Immature natural killer cell (primary cell): Measurements from ENCODE around the gene SPINT2. TPM values are rescaled to one million over a fixed set of nuclear protein-coding genes. Genes with fewer than 3 reads are reported as not detected.

Experiments used
- DNase-seq, 3 donors: peaks; one replicate each; pipeline ENCODE4 v3.0.0; 2022; ENCODE audit warnings: mixed read lengths in 1 of 3
- H3K27ac Mint-ChIP-seq, 6 donors: one replicate each; pipeline ENCODE4 v1.8.0; 2020; ENCODE audit warnings: mixed read lengths in 6 of 6, mild to moderate bottlenecking in 5 of 6, inconsistent platforms in 4 of 6, moderate library complexity in 3 of 6
- H3K27me3 Mint-ChIP-seq, 3 donors: one replicate each; pipeline ENCODE4 v1.8.0; 2020 to 2021; ENCODE audit warnings: low read depth in 3 of 3, mild to moderate bottlenecking in 3 of 3, mixed read lengths in 3 of 3, moderate library complexity in 3 of 3, inconsistent platforms in 1 of 3
- H3K36me3 Mint-ChIP-seq, 3 donors: one replicate each; pipeline ENCODE4 v1.8.0; 2020; ENCODE audit warnings: mixed read lengths in 3 of 3, inconsistent platforms in 2 of 3, mild to moderate bottlenecking in 2 of 3
- H3K4me1 Mint-ChIP-seq, 2 donors: one replicate each; pipeline ENCODE4 v1.8.0; 2020; ENCODE audit warnings: inconsistent platforms in 2 of 2, mild to moderate bottlenecking in 2 of 2, mixed read lengths in 2 of 2, moderate library complexity in 1 of 2
- H3K4me3 Mint-ChIP-seq, 5 donors: one replicate each; pipeline ENCODE4 v1.8.0; 2020; ENCODE audit warnings: mild to moderate bottlenecking in 5 of 5, mixed read lengths in 5 of 5, inconsistent platforms in 3 of 5, moderate library complexity in 3 of 5
- H3K9me3 Mint-ChIP-seq, 6 donors: one replicate each; pipeline ENCODE4 v1.8.0; 2020; ENCODE audit warnings: mild to moderate bottlenecking in 6 of 6, mixed read lengths in 6 of 6, inconsistent platforms in 4 of 6, moderate library complexity in 3 of 6
- polyA plus RNA-seq, 3 donors: library from polyadenylated mRNA; unstranded; fragments of 300-500 nt; fragmentation: Illumina TruSeq; gene quantifications; one replicate each; pipeline ENCODE4 v1.2.3, GENCODE V29; 2021

The SPINT2 gene
- polyA plus RNA-seq, 3 donors from 2014 or later = 4.3 to 29.1 (median 22.4) TPM

DNA sequence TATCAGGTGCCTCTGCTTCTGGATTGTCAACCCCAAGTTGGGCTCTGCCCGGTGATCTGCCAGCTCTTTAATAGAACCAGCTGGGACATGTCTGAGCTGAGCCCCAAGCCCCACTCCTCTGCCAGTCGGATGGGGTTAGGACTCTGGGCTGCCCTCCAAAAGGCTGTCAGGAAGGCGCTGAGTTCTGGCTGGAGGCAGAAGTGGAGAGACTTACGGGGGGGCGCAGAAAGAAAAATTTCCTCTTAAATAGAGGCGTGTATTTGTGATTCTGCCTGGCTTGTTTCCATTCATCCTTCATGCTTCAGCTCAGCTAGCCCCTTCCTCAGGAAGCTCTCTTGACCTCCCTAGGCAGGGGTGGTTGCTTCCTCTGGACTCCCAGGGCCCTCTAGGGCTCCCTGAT lies 54.3 kb downstream of the SPINT2 start:
- Mint-ChIP-seq H3K36me3 (no peaks in the 10 kb centered on the region), H3K4me3 (peak overlapping the region; percentile 26 to 76 (median 69)), H3K9me3 (no peaks in the 10 kb centered on the region), H3K27ac (peak overlapping the region in 2 of 6 donors; percentile 21 to 49), H3K27me3 (peaks cover 4 to 10% (median 6%) of the 10 kb centered on the region in 3 donors), H3K4me1 (peaks cover 39 to 41% of the 10 kb centered on the region in 2 donors)
- DNase-seq = no peak

DNA sequence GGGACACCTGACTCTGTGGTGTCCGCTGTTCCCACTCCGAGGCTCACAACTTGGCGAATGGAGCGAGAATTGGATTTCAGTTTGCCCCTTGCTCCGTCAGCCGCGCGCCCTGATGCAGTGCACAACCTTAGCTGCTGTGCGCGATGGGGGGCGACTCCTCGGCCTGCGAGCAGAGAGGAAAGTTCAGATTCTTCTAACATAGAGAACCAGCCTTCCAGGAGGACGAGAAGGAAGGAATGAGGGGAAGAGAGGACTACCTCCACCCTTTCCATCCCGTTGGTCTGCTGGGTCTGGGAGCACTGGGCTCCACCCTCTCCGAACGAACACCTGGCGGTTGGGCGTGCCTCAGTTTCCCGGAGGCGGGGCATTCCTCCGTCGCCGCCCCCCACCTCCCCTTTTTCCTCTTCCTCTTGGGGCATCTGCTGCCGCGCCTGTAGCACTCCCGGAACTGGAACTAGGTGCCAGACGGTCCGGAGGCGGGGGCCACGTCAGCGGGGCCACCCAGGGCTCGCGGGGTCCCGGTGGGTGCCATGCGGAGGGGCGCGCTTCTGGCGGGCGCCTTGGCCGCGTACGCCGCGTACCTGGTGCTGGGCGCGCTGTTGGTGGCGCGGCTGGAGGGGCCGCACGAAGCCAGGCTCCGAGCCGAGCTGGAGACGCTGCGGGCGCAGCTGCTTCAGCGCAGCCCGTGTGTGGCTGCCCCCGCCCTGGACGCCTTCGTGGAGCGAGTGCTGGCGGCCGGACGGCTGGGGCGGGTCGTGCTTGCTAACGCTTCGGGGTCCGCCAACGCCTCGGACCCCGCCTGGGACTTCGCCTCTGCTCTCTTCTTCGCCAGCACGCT lies 55.3 kb downstream of the SPINT2 start, which contains the start of gene KCNK6:
Gene KCNK6 (plus strand): TSS at position 425 of the 838 bp plus-strand sequence. CDS start 106 bp downstream, at position 531.
- Mint-ChIP-seq H3K27me3 (peaks cover 4 to 10% (median 6%) of the 10 kb centered on the region in 3 donors), H3K4me3 (peak within 1 kb of the TSS; percentile 75 to 80 (median 76)), H3K4me1 (peaks cover 36 to 41% of the 10 kb centered on the region in 2 donors), H3K27ac (peak within 1 kb of the TSS in 3 of 6 donors; percentile 24 to 55 (median 49)), H3K9me3 (no peaks in the 10 kb centered on the region), H3K36me3 (no peaks in the 10 kb centered on the region)
- DNase-seq = peak; percentile 47 to 49 (median 48)

DNA sequence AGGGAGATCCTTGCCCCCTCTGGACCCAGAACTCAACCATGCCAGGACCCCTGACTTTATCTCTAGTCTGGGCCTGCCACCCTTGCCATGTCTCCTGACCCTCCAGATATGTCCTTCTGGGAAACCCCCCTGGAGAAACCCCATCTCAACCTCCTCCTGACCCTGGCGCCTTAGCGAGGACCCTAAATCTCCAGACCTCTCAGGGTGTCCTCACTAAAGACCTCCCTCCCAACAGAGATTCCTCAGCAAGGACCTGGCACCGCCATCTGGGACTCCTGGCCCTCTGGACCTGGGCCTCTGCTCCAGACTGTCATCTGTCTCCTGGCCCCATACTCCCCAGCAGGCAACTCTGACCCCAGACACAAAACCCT lies 56.6 kb downstream of the SPINT2 start:
- H3K4me1 Mint-ChIP-seq = peaks cover 30 to 37% of the 10 kb centered on the region in 2 donors

DNA sequence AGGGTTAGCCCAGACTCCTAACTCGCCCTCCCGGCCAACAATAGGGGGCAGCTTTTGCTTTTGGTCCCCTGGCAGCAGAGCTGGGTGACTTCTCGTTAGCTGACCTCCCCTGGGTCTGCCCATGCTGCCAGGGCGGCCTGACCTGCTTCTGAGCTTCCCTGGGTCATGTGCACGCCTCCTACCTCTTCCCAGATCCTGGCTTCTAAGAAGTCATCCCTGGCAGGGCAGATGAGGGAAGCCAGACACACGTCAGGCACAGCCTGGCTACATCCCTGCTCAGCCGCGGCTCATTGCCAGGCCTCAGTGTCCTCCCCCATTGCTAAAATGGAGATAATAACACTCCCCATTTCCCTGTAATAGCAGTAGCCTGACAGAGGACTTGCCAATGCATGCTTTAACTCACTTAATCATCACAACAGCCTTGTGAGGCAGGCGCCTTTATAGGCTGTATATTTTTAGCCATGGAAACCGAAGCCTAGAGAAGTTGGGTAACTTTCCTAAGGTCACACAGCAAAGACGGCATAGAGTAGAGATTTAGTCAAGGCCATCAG lies 57.3 kb downstream of the SPINT2 start:
- H3K4me3 Mint-ChIP-seq = peak overlapping the region in 1 of 5 donors; percentile 33
- H3K27me3 Mint-ChIP-seq = peaks cover 2 to 10% (median 6%) of the 10 kb centered on the region in 3 donors
- no peak for DNase-seq
- H3K27ac Mint-ChIP-seq = peak overlapping the region in 2 of 6 donors; percentile 12 to 30
- peaks cover 23 to 29% of the 10 kb centered on the region in 2 donors for H3K4me1 Mint-ChIP-seq
- no peaks in the 10 kb centered on the region for H3K9me3 Mint-ChIP-seq
- H3K36me3 Mint-ChIP-seq = peaks cover 0 to 4% (median 4%) of the 10 kb centered on the region in 3 donors

More for the DNA sequence above, 56.6 kb downstream of the SPINT2 start:
- no peaks in the 10 kb centered on the region for H3K9me3 Mint-ChIP-seq
- peak overlapping the region; percentile 74 to 80 (median 76) for H3K4me3 Mint-ChIP-seq
- peaks cover 0 to 4% (median 4%) of the 10 kb centered on the region in 3 donors for H3K36me3 Mint-ChIP-seq
- peaks cover 2 to 10% (median 6%) of the 10 kb centered on the region in 3 donors for H3K27me3 Mint-ChIP-seq
- H3K27ac Mint-ChIP-seq = peak overlapping the region in 4 of 6 donors; percentile 16 to 55 (median 45)
- no peak for DNase-seq

DNA sequence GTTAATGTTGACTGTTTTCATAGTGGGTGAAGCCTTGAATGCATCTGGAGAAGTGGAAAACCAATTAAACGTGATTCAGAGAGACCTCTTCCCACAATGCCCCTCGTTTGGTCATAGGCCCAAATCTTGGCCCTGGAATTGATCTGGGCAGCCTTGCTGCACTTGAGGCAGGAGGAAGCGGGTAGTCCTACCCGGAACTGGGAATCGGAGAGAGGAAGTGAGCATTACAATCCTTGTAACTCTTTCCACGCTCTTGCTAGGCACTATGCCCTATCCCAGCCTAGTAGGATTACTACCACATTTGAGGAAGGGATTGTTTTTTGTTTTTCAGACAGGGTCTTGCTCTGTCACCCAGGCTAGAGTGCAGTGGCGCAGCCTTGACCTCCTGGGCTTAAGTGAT lies 58.9 kb downstream of the SPINT2 start:
- Mint-ChIP-seq H3K27ac (no peak overlapping the region), H3K4me3 (no peak overlapping the region), H3K27me3 (peaks cover 2 to 5% (median 2%) of the 10 kb centered on the region in 3 donors), H3K4me1 (peaks cover 11 to 18% of the 10 kb centered on the region in 2 donors), H3K36me3 (peaks cover 5 to 9% (median 8%) of the 10 kb centered on the region in 3 donors), H3K9me3 (no peaks in the 10 kb centered on the region)
- no peak for DNase-seq

DNA sequence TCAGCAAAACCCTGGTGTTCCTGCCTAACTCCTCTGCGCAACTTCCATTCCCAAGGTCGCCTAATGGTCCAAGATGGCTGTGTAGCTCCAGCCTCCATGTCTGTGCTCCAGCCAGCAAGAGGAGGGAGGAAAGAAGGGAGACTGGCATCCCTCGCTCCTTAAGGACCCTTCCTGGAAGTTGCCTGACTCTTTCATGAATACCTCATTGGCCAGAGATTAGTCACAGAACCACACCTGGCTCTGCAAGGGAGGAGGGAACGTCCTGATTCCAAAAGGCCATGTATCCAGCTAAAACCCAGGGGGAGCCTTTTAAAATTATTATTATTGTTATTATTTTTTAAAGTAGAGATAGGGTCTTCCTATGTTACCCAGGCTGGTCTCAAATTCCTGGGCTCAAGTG lies 60.1 kb downstream of the SPINT2 start:
- Mint-ChIP-seq H3K4me3 (no peak overlapping the region), H3K27ac (no peak overlapping the region), H3K27me3 (peaks cover 0 to 2% (median 2%) of the 10 kb centered on the region in 3 donors), H3K9me3 (no peaks in the 10 kb centered on the region), H3K4me1 (peaks cover under 1 to 6% of the 10 kb centered on the region in 2 donors), H3K36me3 (peaks cover 5 to 9% (median 8%) of the 10 kb centered on the region in 3 donors)
- DNase-seq = no peak

DNA sequence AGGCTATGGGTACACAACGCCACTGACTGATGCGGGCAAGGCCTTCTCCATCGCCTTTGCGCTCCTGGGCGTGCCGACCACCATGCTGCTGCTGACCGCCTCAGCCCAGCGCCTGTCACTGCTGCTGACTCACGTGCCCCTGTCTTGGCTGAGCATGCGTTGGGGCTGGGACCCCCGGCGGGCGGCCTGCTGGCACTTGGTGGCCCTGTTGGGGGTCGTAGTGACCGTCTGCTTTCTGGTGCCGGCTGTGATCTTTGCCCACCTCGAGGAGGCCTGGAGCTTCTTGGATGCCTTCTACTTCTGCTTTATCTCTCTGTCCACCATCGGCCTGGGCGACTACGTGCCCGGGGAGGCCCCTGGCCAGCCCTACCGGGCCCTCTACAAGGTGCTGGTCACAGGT lies 62.2 kb downstream of the SPINT2 start:
- Mint-ChIP-seq H3K4me3 (no peak overlapping the region), H3K27ac (no peak overlapping the region), H3K9me3 (no peaks in the 10 kb centered on the region), H3K36me3 (peaks cover 5 to 9% (median 8%) of the 10 kb centered on the region in 3 donors), H3K4me1 (no peaks in the 10 kb centered on the region), H3K27me3 (peaks cover 0 to 4% (median 2%) of the 10 kb centered on the region in 3 donors)
- no peak for DNase-seq

DNA sequence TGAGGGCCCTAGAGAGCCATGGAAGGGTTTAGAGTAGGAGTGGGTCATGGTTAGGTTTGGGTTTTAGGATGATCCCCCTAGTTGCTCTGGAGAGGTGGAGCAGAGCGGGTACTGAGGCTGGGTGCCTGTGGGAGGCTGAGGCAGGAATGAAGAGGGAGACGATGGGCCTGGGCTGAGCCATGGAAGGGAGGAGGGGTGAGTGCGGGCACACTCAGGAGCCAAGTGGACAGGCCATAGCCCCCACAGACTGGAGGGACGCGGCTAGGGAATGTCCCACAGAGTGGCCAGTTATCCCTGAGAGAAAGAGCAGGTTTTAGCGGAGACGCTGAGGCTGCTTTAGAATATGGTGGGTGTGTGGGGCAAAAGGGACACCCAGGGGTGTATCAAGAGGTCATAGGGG lies 65.3 kb downstream of the SPINT2 start:
- Mint-ChIP-seq H3K9me3 (no peaks in the 10 kb centered on the region), H3K36me3 (peaks cover 5 to 9% (median 8%) of the 10 kb centered on the region in 3 donors), H3K4me1 (no peaks in the 10 kb centered on the region), H3K27me3 (peaks cover 0 to 3% (median 2%) of the 10 kb centered on the region in 3 donors), H3K27ac (no peak overlapping the region), H3K4me3 (no peak overlapping the region)
- DNase-seq = no peak

DNA sequence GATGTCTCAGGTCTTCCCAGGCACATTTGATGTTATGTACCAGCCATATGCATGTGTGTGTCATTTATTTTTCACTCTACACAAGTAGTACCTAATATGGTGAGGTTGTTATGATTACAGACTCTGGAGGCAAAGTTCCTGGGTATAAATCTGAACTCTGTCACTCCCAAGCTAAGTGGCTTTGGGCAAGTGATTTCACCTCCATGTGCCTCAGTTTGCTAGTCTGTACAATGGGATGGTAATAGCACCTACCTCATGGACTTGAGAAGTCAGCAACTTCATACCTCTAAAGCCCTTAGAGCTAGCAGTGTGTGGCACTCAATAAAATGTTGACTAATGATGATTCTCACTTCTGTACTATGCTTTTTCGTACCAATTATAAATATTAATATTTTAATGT lies 67.4 kb downstream of the SPINT2 start:
- H3K9me3 Mint-ChIP-seq = no peaks in the 10 kb centered on the region
- H3K27me3 Mint-ChIP-seq = peaks cover 0 to 5% (median 4%) of the 10 kb centered on the region in 3 donors
- H3K4me3 Mint-ChIP-seq = no peak overlapping the region
- H3K36me3 Mint-ChIP-seq = peaks cover 4 to 5% (median 5%) of the 10 kb centered on the region in 3 donors
- H3K27ac Mint-ChIP-seq = no peak overlapping the region
- peaks cover 2 to 3% of the 10 kb centered on the region in 2 donors for H3K4me1 Mint-ChIP-seq
- no peak for DNase-seq

DNA sequence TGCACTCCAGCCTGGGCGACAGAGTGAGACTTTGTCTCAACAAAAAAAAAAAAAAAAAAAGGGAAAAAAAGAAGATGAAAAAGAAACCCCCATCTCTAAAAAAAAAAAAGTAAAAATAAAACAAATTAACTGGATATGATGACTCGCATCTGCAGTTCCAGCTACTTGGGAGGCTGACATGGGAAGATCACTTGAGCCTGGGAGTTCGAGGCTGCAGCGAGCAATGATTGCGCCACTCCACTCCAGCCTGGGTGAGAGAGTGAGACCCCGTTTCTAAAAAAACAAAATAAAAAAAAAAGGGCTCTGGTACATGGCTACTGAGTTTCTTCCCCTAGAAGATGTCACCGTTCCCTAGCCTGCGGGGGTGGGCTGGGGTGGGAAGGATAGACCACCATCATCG lies 68.9 kb downstream of the SPINT2 start:
- H3K4me1 Mint-ChIP-seq = peaks cover 9% of the 10 kb centered on the region in 2 donors

DNA sequence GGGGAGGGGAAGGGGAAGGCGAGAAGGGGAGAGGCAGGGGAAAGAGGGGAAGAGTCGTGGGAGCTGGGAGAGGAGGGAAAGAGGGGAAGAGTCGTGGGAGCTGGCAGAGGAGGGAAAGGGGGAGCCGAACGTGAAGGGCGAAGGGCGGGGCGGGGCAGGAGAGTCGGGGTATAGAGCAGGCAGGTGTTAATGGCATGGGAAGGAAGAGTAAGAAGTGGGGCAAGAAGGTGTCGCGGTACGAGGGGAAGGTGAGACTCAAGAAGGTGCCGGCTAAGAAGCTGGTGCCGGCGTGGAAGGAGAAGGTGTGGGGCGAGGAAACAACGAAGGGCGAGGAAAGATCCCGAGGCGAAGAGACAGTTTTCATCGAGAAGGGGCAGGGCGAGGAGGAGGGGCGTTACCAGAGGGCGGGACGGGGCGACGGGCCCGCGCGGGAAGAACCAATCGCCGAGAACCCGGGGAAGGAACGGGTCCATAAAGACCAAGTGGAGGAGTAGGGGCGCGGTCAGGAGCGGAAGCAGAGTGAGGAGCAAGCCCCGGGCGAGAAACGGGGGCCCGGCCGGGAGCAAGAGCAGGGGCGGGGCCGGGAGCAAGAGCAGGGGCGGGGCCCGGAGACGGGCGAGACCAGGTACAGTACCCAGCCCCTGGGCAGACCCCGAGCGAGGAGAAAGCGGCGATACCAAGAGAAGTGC lies 71.7 kb downstream of the SPINT2 start:
- H3K9me3 Mint-ChIP-seq = no peaks in the 10 kb centered on the region
- H3K4me1 Mint-ChIP-seq = peaks cover 15 to 16% of the 10 kb centered on the region in 2 donors
- peaks cover 0 to 3% (median 0%) of the 10 kb centered on the region in 3 donors for H3K36me3 Mint-ChIP-seq
- DNase-seq = peak; percentile 88 to 90 (median 90)
- peaks cover 2 to 5% (median 3%) of the 10 kb centered on the region in 3 donors for H3K27me3 Mint-ChIP-seq
- peak overlapping the region; percentile 90 to 97 (median 96) for H3K4me3 Mint-ChIP-seq
- peak overlapping the region; percentile 95 to 99 (median 98) for H3K27ac Mint-ChIP-seq

More for the DNA sequence above, 68.9 kb downstream of the SPINT2 start:
- Mint-ChIP-seq H3K36me3 (peaks cover 0 to 3% (median 0%) of the 10 kb centered on the region in 3 donors), H3K27ac (no peak overlapping the region), H3K27me3 (peaks cover 0 to 5% (median 5%) of the 10 kb centered on the region in 3 donors), H3K9me3 (no peaks in the 10 kb centered on the region), H3K4me3 (no peak overlapping the region)
- DNase-seq = no peak

DNA sequence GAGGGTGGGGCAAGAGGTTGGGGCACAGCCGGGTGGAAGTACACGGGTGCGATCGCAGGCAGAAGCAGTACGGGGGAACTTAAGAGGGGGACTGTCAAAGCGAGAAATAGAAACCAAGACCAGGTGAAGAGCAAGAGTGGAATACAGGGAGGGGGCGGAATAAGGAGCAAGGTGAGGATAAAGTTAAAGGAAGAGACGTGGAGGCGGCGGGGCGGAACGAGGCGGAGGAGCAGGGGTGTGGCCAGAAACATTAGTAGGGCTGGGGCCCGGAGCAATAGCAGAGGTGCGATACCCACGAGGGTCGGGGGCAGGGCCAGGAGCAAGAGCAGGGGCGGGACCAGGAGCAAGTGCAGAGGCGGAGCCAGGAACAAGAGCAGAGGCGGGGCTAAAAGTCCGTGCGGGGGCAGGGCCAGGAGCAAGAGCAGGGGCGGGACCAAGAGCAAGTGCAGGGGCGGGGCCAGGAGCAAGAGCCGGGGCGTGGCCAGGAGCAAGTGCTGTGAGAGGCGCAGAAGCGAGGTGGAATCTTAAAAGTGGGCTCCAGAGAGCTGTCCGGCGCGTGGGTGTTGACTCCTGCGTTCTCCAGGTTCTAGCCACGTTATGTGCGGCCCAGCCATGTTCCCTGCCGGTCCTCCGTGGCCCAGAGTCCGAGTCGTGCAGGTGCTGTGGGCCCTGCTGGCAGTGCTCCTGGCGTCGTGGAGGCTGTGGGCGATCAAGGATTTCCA lies 72.4 kb downstream of the SPINT2 start:
- H3K4me1 Mint-ChIP-seq = peaks cover 15 to 19% of the 10 kb centered on the region in 2 donors

DNA sequence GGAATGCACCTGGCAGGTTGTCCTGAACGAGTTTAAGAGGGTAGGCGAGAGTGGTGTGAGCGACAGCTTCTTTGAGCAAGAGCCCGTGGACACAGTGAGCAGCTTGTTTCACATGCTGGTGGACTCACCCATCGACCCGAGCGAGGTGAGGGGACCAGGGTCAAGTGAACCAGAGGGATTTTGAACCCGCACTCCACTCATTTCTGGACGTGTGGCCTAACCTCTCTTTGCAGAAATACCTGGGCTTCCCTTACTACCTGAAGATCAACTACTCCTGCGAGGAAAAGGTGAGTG lies 72.9 kb downstream of the SPINT2 start:
- Mint-ChIP-seq H3K4me1 (peaks cover 15 to 19% of the 10 kb centered on the region in 2 donors), H3K4me3 (peak overlapping the region; percentile 90 to 97 (median 96)), H3K27ac (peak overlapping the region in 4 of 6 donors; percentile 96 to 99 (median 98)), H3K36me3 (peaks cover 0 to 3% (median 0%) of the 10 kb centered on the region in 3 donors), H3K27me3 (peaks cover 2 to 5% (median 2%) of the 10 kb centered on the region in 3 donors), H3K9me3 (no peaks in the 10 kb centered on the region)
- DNase-seq = no peak

More for the DNA sequence above, 72.4 kb downstream of the SPINT2 start:
- Mint-ChIP-seq H3K9me3 (no peaks in the 10 kb centered on the region), H3K27me3 (peaks cover 2 to 5% (median 3%) of the 10 kb centered on the region in 3 donors), H3K27ac (peak overlapping the region; percentile 95 to 99 (median 98)), H3K4me3 (peak overlapping the region; percentile 90 to 97 (median 96)), H3K36me3 (peaks cover 0 to 3% (median 0%) of the 10 kb centered on the region in 3 donors)
- peak; percentile 94 to 96 (median 96) for DNase-seq
